ENCODE data around the gene BCL2L11.

DNA sequence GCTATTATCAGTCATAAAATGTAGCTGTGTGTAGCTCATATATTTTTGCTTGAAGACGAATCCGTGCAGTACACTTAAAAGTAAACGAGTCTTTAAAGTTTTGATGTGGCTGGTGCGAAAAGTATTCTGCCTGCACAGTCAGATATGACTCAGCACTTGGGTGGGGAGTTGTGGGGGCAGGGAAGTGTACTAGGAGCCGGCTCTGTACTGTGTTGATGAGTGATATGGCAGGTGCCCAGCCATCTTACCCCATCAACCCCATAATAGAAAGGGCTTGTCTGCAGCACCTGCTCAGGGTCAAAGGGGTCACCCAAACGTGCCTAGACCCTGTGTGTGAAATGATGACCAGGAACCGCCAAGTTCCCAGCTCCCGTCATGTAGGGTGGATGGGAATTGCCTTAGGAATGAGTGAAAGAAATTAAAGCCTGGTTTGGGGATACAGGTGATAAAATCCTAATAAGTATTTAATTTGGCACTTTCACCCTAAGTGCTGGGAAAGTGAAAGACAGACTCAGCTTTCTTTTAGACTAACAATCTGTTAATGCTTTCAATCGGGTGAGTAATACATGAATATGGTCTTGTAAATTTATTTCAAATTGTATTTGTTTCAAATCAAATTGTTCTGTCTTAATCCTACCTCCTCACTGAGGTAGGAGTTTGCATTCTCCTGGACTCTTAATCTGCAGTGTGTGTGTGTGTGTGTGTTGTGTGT is 48.0 kb downstream of the BCL2L11 start:
- TF ChIP-seq, protein P1, sequence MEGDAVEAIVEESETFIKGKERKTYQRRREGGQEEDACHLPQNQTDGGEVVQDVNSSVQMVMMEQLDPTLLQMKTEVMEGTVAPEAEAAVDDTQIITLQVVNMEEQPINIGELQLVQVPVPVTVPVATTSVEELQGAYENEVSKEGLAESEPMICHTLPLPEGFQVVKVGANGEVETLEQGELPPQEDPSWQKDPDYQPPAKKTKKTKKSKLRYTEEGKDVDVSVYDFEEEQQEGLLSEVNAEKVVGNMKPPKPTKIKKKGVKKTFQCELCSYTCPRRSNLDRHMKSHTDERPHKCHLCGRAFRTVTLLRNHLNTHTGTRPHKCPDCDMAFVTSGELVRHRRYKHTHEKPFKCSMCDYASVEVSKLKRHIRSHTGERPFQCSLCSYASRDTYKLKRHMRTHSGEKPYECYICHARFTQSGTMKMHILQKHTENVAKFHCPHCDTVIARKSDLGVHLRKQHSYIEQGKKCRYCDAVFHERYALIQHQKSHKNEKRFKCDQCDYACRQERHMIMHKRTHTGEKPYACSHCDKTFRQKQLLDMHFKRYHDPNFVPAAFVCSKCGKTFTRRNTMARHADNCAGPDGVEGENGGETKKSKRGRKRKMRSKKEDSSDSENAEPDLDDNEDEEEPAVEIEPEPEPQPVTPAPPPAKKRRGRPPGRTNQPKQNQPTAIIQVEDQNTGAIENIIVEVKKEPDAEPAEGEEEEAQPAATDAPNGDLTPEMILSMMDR (IDR thresholded peaks at IDR 0.05) = no peak
- TF ChIP-seq POLR2A (IDR thresholded peaks at IDR 0.05) (no peak), POLR2AphosphoS5 (IDR thresholded peaks at IDR 0.05) (peak in 1 of 4 donors; percentile 11)

Data from sigmoid colon (tissue), 4 donors.